ENCODE results near the gene NOM1. TPM values are rescaled to one million over a fixed set of nuclear protein-coding genes. Genes with fewer than 3 reads are reported as not detected.

Gene NOM1
- total RNA-seq, 1 experiment from 2014 or later, result 30.3 TPM

DNA sequence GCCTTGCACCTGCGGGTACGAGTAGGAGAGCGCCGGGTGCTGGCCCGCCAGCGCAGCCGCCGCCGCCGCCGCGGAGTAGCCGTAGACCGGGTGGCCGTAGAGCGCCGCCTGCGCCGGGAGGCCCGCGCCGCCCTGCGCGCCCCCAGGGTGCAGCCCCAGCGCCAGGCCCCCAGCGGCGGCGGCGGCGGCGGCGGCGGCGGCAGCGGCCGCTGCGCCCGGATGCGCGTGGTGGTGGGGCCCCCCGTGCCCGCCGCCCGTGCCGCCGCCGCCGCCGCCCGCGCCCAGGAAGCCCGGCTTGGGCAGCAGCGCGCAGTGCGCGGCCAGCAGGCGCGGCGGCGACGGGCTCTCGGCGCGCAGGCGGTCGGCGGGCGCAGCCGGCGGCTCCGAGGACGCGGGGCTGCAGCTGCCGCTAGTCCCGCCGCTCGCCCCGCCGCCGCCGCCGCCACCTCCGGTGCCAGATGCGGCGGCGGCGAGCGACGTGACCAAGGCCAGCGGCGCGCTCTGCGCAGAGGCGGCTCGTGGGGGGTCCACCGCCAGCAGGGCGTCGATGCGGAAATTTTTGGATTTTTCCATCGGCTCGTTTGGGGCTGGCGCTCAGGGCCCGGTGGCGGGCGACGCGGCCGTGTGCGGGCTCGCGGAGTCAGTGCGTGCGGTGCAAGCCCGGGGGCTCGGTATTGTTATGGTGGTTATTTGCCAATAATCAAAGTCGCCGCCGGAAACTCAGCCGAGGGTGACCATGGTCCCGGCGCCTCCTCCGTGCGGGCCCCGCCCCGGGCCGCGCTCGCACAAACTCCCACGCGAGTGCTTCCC is 60.5 kb downstream of the NOM1 start:
- TF ChIP-seq SIN3A (IDR thresholded peaks at IDR 0.05; ENCODE audit: borderline replicate concordance, insufficient read depth, low read depth, low read length), result no peak
- TF ChIP-seq, protein P1, sequence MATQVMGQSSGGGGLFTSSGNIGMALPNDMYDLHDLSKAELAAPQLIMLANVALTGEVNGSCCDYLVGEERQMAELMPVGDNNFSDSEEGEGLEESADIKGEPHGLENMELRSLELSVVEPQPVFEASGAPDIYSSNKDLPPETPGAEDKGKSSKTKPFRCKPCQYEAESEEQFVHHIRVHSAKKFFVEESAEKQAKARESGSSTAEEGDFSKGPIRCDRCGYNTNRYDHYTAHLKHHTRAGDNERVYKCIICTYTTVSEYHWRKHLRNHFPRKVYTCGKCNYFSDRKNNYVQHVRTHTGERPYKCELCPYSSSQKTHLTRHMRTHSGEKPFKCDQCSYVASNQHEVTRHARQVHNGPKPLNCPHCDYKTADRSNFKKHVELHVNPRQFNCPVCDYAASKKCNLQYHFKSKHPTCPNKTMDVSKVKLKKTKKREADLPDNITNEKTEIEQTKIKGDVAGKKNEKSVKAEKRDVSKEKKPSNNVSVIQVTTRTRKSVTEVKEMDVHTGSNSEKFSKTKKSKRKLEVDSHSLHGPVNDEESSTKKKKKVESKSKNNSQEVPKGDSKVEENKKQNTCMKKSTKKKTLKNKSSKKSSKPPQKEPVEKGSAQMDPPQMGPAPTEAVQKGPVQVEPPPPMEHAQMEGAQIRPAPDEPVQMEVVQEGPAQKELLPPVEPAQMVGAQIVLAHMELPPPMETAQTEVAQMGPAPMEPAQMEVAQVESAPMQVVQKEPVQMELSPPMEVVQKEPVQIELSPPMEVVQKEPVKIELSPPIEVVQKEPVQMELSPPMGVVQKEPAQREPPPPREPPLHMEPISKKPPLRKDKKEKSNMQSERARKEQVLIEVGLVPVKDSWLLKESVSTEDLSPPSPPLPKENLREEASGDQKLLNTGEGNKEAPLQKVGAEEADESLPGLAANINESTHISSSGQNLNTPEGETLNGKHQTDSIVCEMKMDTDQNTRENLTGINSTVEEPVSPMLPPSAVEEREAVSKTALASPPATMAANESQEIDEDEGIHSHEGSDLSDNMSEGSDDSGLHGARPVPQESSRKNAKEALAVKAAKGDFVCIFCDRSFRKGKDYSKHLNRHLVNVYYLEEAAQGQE (IDR thresholded peaks at IDR 0.05; ENCODE audit: insufficient read depth in 1 of 2, low read depth in 2 of 2, low read length in 1 of 2), result no peak
- peak; percentile 97 for TF ChIP-seq TCF7L2 (IDR thresholded peaks at IDR 0.05; ENCODE audit: low read depth, low read length)
- no peak for TF ChIP-seq POLR2AphosphoS5 (IDR thresholded peaks at IDR 0.05; ENCODE audit: low read depth, low read length)
- TF ChIP-seq, protein P2, sequence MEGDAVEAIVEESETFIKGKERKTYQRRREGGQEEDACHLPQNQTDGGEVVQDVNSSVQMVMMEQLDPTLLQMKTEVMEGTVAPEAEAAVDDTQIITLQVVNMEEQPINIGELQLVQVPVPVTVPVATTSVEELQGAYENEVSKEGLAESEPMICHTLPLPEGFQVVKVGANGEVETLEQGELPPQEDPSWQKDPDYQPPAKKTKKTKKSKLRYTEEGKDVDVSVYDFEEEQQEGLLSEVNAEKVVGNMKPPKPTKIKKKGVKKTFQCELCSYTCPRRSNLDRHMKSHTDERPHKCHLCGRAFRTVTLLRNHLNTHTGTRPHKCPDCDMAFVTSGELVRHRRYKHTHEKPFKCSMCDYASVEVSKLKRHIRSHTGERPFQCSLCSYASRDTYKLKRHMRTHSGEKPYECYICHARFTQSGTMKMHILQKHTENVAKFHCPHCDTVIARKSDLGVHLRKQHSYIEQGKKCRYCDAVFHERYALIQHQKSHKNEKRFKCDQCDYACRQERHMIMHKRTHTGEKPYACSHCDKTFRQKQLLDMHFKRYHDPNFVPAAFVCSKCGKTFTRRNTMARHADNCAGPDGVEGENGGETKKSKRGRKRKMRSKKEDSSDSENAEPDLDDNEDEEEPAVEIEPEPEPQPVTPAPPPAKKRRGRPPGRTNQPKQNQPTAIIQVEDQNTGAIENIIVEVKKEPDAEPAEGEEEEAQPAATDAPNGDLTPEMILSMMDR (IDR thresholded peaks at IDR 0.05), result no peak
- ChIA-PET POLR2A (interaction anchor here (1.0 kb wide), 1 partner anchor 14 kb away, joined by 3 read pairs; no protein-coding TSS in a partner anchor), CTCF (no interaction called here)
- Histone ChIP-seq H3K36me3 (ENCODE audit: control insufficient read depth, insufficient read depth, low read length) (peaks cover 3% of the 10 kb centered on the region; the same call in 1 of the 2 replicates), H3K9me3 (ENCODE audit: control insufficient read depth, insufficient read depth, low read depth, low read length) (no peaks in the 10 kb centered on the region), H3K4me1 (ENCODE audit: control insufficient read depth, insufficient read depth, low read length) (peaks cover 15% of the 10 kb centered on the region), H3K4me3 (ENCODE audit: low read depth in 2 of 2, low read length in 2 of 2) (peak overlapping the region; percentile 62 to 75), H3K27ac (ENCODE audit: low read length) (no peak overlapping the region), H3K27me3 (ENCODE audit: control insufficient read depth, insufficient read depth, low read length) (no peaks in the 10 kb centered on the region)
- DNase-seq (ENCODE audit: low read depth, low spot score) (no peak), ATAC-seq (peak; percentile 66)
- intact Hi-C loops (cut with micrococcal nuclease; ENCODE audit: unreplicated experiment) (no loop called here), in situ Hi-C loops (cut with HindIII; ENCODE audit: low pct_unique_long_range_greater_than_20kb, low sequenced_read_pairs) (no loop called here)
- no TSS peak for BruUV-seq (replicated peaks)

DNA sequence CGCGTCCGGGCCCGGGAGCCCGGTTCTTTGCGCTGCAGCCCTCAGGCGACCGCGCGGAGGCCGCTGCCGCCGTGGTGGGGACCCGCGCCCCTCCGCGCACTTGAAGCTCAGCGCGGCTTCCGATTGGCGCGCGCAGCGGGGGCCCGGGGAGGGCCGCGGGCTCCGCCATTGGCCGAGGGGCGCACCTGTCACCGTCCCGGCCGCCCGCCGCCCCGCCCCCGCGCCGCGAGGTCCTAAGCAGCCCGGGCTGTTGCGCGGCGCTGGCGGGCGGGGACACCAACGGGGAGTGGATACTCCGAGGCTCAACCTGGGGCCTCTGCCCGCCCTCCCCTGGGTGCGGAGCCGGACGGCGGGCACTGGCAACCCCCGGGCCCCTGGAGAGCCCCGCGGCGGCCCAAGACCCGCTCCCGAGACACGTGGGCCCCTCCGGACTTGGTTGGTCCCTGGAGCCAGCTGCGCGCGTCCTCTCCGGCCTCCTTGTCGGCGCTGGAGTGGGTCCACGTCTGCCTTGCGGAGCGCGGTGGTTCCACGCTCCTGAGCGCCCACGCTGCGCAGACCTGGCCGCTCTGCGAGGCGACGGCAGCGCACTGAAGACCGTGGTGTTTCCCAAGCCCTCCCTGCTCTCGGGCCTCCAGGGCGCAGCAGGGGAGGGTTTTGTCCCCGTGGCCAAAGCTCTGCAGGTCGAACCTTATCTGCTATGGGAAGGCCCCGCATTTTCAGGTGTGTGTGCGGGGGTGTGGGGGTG is 61.2 kb downstream of the NOM1 start, which contains the start of gene MNX1:
MNX1 (minus strand) TSS at position 76 of the 745 bp plus-strand sequence. CDS start 313 bp downstream, outside the sequence.
- no peaks in the 10 kb centered on the region for H3K27me3 ChIP-seq (ENCODE audit: control insufficient read depth, insufficient read depth, low read length)
- ATAC-seq (peak; percentile 98), DNase-seq (ENCODE audit: low read depth, low spot score) (no peak)
- intact Hi-C loops (cut with micrococcal nuclease; ENCODE audit: unreplicated experiment) (no loop called here), in situ Hi-C loops (cut with HindIII; ENCODE audit: low pct_unique_long_range_greater_than_20kb, low sequenced_read_pairs) (no loop called here)
- TF ChIP-seq POLR2AphosphoS5 (IDR thresholded peaks at IDR 0.05; ENCODE audit: low read depth, low read length) (no peak; the same call in 1 of the 2 replicates), TCF7L2 (IDR thresholded peaks at IDR 0.05; ENCODE audit: low read depth, low read length) (peak; percentile 82), SIN3A (IDR thresholded peaks at IDR 0.05; ENCODE audit: borderline replicate concordance, insufficient read depth, low read depth, low read length) (0 out of 2 replicates have a peak, but pooled peaks have one; percentile 41)
- TF ChIP-seq, protein P2 (IDR thresholded peaks at IDR 0.05), result no peak
- TF ChIP-seq, protein P1 (IDR thresholded peaks at IDR 0.05; ENCODE audit: insufficient read depth in 1 of 2, low read depth in 2 of 2, low read length in 1 of 2), result no peak
- ChIA-PET POLR2A (interaction anchor here (1.0 kb wide), 1 partner anchor 13 kb away, joined by 3 read pairs; no protein-coding TSS in a partner anchor), CTCF (interaction anchor here (0.6 kb wide), 1 partner anchor 328 kb away, joined by 3 read pairs; no protein-coding TSS in a partner anchor)
- peaks cover 15% of the 10 kb centered on the region for H3K4me1 ChIP-seq (ENCODE audit: control insufficient read depth, insufficient read depth, low read length)
- peak within 1 kb of the TSS; percentile 59 for H3K27ac ChIP-seq (ENCODE audit: low read length)
- peaks cover 3% of the 10 kb centered on the region; the same call in 1 of the 2 replicates for H3K36me3 ChIP-seq (ENCODE audit: control insufficient read depth, insufficient read depth, low read length)
- H3K4me3 ChIP-seq (ENCODE audit: low read depth in 2 of 2, low read length in 2 of 2), result peak within 1 kb of the TSS; percentile 62 to 75
- no TSS peak for BruUV-seq (replicated peaks)
- H3K9me3 ChIP-seq (ENCODE audit: control insufficient read depth, insufficient read depth, low read depth, low read length), result no peaks in the 10 kb centered on the region

All from Panc1 (cell line).